ENCODE results near the gene PHF14. TPM values are rescaled to one million over a fixed set of nuclear protein-coding genes. Genes with fewer than 3 reads are reported as not detected.

Gene PHF14
- total RNA-seq, 2 donors from 2014 or later, result 13.0 to 14.3 TPM

DNA sequence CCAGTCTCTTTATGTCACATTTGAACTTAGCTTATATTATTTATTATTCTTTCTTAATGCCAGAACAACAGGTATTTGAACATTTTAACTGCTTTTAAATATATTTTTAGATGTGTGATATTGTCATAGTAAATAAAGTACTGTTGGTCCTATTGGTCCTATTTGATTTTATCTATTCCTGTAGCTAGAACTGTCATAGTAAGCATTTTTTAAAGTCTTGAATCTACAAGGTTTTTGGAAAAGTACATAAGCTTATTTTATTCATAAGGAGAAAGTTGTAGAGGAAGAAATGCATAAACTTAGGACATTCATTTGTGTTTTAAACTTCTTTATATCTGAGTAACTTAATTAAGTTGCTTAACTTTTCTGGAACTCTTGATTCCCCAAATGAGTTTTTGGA lies 136.0 kb downstream of the PHF14 start:
- H3K9me3 ChIP-seq, result no peaks in the 10 kb centered on the region
- no peaks in the 10 kb centered on the region for H3K4me1 ChIP-seq
- DNase-seq (ENCODE audit: low spot score), result no peak
- H3K36me3 ChIP-seq, result no peaks in the 10 kb centered on the region
- no peak overlapping the region for H3K4me3 ChIP-seq
- TF ChIP-seq, protein P1, sequence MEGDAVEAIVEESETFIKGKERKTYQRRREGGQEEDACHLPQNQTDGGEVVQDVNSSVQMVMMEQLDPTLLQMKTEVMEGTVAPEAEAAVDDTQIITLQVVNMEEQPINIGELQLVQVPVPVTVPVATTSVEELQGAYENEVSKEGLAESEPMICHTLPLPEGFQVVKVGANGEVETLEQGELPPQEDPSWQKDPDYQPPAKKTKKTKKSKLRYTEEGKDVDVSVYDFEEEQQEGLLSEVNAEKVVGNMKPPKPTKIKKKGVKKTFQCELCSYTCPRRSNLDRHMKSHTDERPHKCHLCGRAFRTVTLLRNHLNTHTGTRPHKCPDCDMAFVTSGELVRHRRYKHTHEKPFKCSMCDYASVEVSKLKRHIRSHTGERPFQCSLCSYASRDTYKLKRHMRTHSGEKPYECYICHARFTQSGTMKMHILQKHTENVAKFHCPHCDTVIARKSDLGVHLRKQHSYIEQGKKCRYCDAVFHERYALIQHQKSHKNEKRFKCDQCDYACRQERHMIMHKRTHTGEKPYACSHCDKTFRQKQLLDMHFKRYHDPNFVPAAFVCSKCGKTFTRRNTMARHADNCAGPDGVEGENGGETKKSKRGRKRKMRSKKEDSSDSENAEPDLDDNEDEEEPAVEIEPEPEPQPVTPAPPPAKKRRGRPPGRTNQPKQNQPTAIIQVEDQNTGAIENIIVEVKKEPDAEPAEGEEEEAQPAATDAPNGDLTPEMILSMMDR (IDR thresholded peaks at IDR 0.05), result no peak
- H3K27me3 ChIP-seq, result no peaks in the 10 kb centered on the region
- H3K27ac ChIP-seq, result no peak overlapping the region

DNA sequence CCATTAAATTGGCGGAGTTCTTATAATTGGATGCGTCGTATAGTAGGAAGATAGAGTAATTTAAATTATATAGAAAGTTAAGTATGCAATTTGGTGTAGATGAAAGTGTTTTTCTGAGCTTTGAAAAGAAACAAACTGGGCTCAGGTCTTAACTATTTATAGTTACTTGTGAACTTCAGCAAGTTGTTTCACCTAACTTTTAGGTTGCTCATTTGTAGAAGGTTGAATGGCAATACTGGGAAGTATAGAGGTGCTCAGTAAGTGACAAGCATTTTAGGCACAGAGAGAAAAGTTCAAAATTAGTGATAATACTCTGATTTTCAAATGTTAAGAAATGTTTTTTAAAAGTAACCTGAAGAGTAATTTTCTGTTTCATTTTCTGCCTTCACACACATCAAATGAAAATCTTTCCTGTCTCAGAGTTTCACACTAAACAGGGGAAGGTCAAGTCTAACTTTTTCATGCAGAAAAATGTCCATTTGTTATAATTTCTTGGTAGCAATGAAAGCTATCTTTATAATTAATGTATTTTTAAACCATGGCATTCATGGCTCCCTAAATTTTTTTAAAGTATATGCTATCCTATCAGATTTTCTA lies 146.5 kb downstream of the PHF14 start:
- H3K27ac ChIP-seq, result no peak overlapping the region
- no peaks in the 10 kb centered on the region for H3K27me3 ChIP-seq
- H3K9me3 ChIP-seq, result no peaks in the 10 kb centered on the region
- no peak overlapping the region for H3K4me3 ChIP-seq
- TF ChIP-seq, protein P1 (IDR thresholded peaks at IDR 0.05), result no peak
- H3K4me1 ChIP-seq, result no peaks in the 10 kb centered on the region
- no peaks in the 10 kb centered on the region for H3K36me3 ChIP-seq
- DNase-seq (ENCODE audit: low spot score), result no peak

DNA sequence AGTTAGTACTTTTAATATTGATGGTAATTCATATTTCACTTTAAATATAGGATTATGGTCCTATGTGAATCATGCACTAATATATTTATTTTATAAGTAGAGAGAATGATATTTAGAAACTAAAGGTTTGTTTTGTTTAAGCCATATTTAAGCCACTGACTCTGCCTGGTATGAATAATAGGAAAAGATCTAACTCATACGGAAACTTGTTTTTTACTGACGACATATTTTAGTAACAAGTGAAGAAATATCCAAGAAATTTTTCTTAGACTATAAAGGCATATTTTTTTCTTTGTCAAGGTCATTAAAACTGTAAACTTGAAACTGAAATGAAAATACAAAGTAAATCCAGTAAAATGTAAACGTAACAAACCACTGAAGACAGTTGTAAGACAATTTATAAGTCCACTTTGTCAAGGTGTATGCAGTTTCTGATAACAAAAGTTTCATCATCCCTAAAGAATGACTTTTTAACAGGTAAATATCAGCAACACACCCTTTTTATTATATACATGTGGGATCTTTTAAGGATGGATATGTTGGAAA lies 147.1 kb downstream of the PHF14 start:
- H3K9me3 ChIP-seq, result no peaks in the 10 kb centered on the region
- no peak overlapping the region for H3K27ac ChIP-seq
- H3K36me3 ChIP-seq, result no peaks in the 10 kb centered on the region
- no peaks in the 10 kb centered on the region for H3K27me3 ChIP-seq
- no peak for DNase-seq (ENCODE audit: low spot score)
- TF ChIP-seq, protein P1 (IDR thresholded peaks at IDR 0.05), result no peak
- H3K4me3 ChIP-seq, result no peak overlapping the region
- H3K4me1 ChIP-seq, result no peaks in the 10 kb centered on the region

DNA sequence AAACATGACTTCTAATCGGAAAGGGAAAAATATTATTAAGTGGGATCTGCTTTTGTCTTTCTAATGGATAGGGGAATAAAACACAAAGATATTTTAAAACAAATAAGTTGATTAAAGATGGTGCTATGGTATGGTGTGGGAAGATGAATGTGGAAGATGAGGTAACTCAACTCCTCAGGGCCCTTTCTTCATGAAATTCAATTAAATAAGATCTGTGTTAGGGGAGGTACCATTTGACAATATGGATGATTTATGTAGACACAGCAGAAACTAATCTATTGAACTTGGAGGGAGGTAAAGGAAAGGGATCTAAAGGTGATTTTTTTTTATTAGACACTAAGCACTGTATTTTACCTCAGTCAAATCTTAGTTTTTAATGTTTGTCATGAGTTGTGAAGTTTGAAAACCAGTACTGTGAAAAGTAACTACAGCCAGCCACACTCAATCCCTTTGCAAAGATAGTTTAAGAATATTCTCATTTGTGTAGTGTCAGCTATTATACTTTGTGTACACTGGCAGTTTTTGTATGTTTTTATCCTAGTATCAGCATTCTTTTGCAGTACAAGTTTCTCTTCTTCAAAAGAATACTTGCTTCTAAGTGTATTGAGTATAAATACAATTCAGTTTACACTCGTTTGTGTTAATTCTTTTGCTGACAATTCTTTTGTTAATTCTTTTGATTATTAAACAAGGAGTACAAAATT lies 151.3 kb downstream of the PHF14 start:
- Histone ChIP-seq H3K4me1 (no peaks in the 10 kb centered on the region), H3K4me3 (no peak overlapping the region), H3K27ac (no peak overlapping the region), H3K27me3 (no peaks in the 10 kb centered on the region), H3K36me3 (no peaks in the 10 kb centered on the region), H3K9me3 (no peaks in the 10 kb centered on the region)
- TF ChIP-seq, protein P1 (IDR thresholded peaks at IDR 0.05), result no peak
- DNase-seq (ENCODE audit: low spot score), result no peak

DNA sequence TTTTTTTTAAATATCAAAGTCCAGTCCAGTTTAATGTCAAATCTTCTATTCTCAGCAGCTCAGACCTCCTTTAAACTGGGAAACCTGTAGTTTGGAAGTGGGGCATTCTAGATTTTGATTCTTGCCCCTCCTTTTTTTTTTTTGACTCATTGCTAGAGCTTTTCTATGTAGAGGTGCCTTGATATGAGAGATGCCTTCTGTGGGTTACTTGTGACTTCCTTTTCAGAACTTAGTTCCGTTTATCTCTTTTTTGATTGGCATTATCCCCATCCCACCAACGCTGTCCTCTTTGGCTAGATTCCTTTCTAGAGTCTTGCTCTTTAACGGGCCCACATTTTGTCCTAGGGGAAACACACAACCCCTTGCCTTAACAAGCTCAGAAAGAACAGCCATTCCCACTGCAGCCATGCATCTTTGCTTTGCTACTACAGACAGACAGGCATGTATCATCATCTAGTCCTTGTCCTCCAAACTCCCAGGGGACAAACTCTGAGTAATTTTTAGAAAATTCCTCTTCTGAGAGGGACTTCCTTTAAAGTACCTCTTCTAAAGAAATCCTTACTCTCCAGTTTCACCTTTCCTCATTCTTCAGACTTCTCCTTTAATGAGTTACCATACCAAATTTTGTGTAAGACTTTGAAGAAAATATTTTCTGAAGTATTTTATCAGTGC lies 153.6 kb downstream of the PHF14 start:
- Histone ChIP-seq H3K9me3 (no peaks in the 10 kb centered on the region), H3K27me3 (no peaks in the 10 kb centered on the region), H3K27ac (no peak overlapping the region), H3K4me1 (no peaks in the 10 kb centered on the region), H3K4me3 (no peak overlapping the region), H3K36me3 (no peaks in the 10 kb centered on the region)
- TF ChIP-seq, protein P1 (IDR thresholded peaks at IDR 0.05), result no peak
- DNase-seq (ENCODE audit: low spot score), result no peak
